NOMO-1 treated with DMSO at 0.1 percent for 48 hours (cell line): ENCODE measurements around the gene LYSMD4.

ENCODE experiments used
- DNase-seq: peaks from one replicate; lab custom pipeline; 2025; ENCODE audit not compliant: unreplicated experiment; lab: John Stamatoyannopoulos, UW

The LYSMD4 gene

GRCh38 chr15:99706557-99707303 is 26.5 kb downstream of the LYSMD4 start:
- DNase-seq: no peak

- peak; percentile 73 for DNase-seq
Measured at GRCh38 chr15:99704444-99704838, 28.8 kb downstream of the LYSMD4 start.

GRCh38 chr15:99703603-99704443 is 29.4 kb downstream of the LYSMD4 start:
- peak; percentile 57 for DNase-seq

GRCh38 chr15:99702895-99703602 is 30.2 kb downstream of the LYSMD4 start:
- DNase-seq: peak; percentile 2

GRCh38 chr15:99696096-99696495 is 37.1 kb downstream of the LYSMD4 start:
- DNase-seq: no peak

GRCh38 chr15:99692825-99693224 is 40.4 kb downstream of the LYSMD4 start:
- DNase-seq: no peak

GRCh38 chr15:99686290-99686689 is 46.9 kb downstream of the LYSMD4 start:
- no peak for DNase-seq

GRCh38 chr15:99683000-99683670 is 50.1 kb downstream of the LYSMD4 start:
- no peak for DNase-seq

- DNase-seq: no peak
Measured at GRCh38 chr15:99682455-99682854, 50.8 kb downstream of the LYSMD4 start.

GRCh38 chr15:99681990-99682389 is 51.2 kb downstream of the LYSMD4 start:
- DNase-seq: no peak

- no peak for DNase-seq
Measured at GRCh38 chr15:99680276-99680675, 53.0 kb downstream of the LYSMD4 start.

GRCh38 chr15:99677540-99678134 is 55.6 kb downstream of the LYSMD4 start:
- DNase-seq: no peak
